GM20000 (cell line): Measurements from ENCODE around the gene FOCAD.

ENCODE experiments used
- DNase-seq: peaks from one replicate; pipeline ENCODE4 v3.0.0; 2012; ENCODE audit warnings: low spot score
- CTCF ChIP-seq: IDR thresholded peaks from 2 replicates; pipeline ENCODE4 v1.5.1; 2012; ENCODE audit warnings: mild to moderate bottlenecking, control low read depth; ENCODE audit errors: extremely low read depth, missing control alignments

The FOCAD gene

GRCh38 chr9:20753761-20754160 lies 69.7 kb downstream of the FOCAD start:
- no peak for TF ChIP-seq CTCF
- no peak for DNase-seq

- DNase-seq: no peak
- TF ChIP-seq CTCF: no peak
Measured at GRCh38 chr9:20754556-20754955, 70.5 kb downstream of the FOCAD start.

GRCh38 chr9:20760246-20760891 lies 76.3 kb downstream of the FOCAD start:
- DNase-seq: no peak
- no peak for TF ChIP-seq CTCF

- TF ChIP-seq CTCF: no peak
- DNase-seq: no peak
Measured at GRCh38 chr9:20770947-20771346, 86.9 kb downstream of the FOCAD start.

GRCh38 chr9:20771729-20772128 lies 87.7 kb downstream of the FOCAD start:
- no peak for TF ChIP-seq CTCF
- no peak for DNase-seq

- DNase-seq: no peak
- no peak for TF ChIP-seq CTCF
Measured at GRCh38 chr9:20775683-20776082, 91.6 kb downstream of the FOCAD start.

- DNase-seq: no peak
- no peak for TF ChIP-seq CTCF
Measured at GRCh38 chr9:20781092-20781491, 97.0 kb downstream of the FOCAD start.
